HL-60 (cell line): ENCODE measurements around the gene AGAP3.

Experiments
- DNase-seq, 2 experiments: peaks; one replicate each; pipeline ENCODE4 v3.0.0-alpha.2; 2010 to 2020; ENCODE audit warnings: low read depth in 1 of 2, low spot score in 1 of 2
- H3K27ac ChIP-seq: fragments of 250-450 bp; sonication (Bioruptor Pico); replicated peaks from 2 replicates; pipeline ENCODE4 v1.5.1; 2020; ENCODE audit warnings: mild to moderate bottlenecking, moderate library complexity
- H3K27me3 ChIP-seq: fragments of 250-450 bp; sonication (Bioruptor Pico); 2 replicates; pipeline ENCODE4 v1.5.1; 2021; ENCODE audit warnings: mild to moderate bottlenecking, moderate library complexity; ENCODE audit not compliant: insufficient read depth, poor library complexity, severe bottlenecking
- H3K4me3 ChIP-seq: replicated peaks from 2 replicates; pipeline ENCODE4 v1.5.1; 2011; ENCODE audit warnings: mild to moderate bottlenecking, control low read depth, low read length; ENCODE audit not compliant: insufficient read depth
- CTCF ChIP-seq: IDR thresholded peaks from one replicate; pipeline ENCODE4 v1.5.1; 2011; ENCODE audit warnings: low read length, control low read depth, inconsistent platforms; ENCODE audit not compliant: insufficient read depth
- GABPA ChIP-seq: IDR thresholded peaks from 2 replicates; pipeline ENCODE4 v1.6.1; 2012; ENCODE audit warnings: low read depth
- POLR2AphosphoS5 ChIP-seq: IDR thresholded peaks from 2 replicates; pipeline ENCODE4 v1.6.1; 2012; ENCODE audit warnings: low read depth
- SPI1 ChIP-seq: IDR thresholded peaks from 2 replicates; pipeline ENCODE4 v1.6.1; 2012; ENCODE audit warnings: low read depth, mild to moderate bottlenecking, borderline replicate concordance
- TF ChIP-seq, protein P1 (sequence below): IDR thresholded peaks from 2 replicates; pipeline ENCODE4 v1.6.1; 2012; ENCODE audit warnings: low read depth; ENCODE audit not compliant: insufficient replicate concordance

AGAP3 gene

GRCh38 chr7:151073990-151074389 is 12.3 kb upstream of the AGAP3 start:
- Histone ChIP-seq H3K27me3 (no peaks in the 10 kb centered on the region), H3K4me3 (no peak overlapping the region), H3K27ac (no peak overlapping the region)
- DNase-seq = no peak
- TF ChIP-seq GABPA (no peak), SPI1 (no peak), POLR2AphosphoS5 (no peak), CTCF (no peak)
- TF ChIP-seq, protein P1, sequence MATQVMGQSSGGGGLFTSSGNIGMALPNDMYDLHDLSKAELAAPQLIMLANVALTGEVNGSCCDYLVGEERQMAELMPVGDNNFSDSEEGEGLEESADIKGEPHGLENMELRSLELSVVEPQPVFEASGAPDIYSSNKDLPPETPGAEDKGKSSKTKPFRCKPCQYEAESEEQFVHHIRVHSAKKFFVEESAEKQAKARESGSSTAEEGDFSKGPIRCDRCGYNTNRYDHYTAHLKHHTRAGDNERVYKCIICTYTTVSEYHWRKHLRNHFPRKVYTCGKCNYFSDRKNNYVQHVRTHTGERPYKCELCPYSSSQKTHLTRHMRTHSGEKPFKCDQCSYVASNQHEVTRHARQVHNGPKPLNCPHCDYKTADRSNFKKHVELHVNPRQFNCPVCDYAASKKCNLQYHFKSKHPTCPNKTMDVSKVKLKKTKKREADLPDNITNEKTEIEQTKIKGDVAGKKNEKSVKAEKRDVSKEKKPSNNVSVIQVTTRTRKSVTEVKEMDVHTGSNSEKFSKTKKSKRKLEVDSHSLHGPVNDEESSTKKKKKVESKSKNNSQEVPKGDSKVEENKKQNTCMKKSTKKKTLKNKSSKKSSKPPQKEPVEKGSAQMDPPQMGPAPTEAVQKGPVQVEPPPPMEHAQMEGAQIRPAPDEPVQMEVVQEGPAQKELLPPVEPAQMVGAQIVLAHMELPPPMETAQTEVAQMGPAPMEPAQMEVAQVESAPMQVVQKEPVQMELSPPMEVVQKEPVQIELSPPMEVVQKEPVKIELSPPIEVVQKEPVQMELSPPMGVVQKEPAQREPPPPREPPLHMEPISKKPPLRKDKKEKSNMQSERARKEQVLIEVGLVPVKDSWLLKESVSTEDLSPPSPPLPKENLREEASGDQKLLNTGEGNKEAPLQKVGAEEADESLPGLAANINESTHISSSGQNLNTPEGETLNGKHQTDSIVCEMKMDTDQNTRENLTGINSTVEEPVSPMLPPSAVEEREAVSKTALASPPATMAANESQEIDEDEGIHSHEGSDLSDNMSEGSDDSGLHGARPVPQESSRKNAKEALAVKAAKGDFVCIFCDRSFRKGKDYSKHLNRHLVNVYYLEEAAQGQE = no peak

DNA sequence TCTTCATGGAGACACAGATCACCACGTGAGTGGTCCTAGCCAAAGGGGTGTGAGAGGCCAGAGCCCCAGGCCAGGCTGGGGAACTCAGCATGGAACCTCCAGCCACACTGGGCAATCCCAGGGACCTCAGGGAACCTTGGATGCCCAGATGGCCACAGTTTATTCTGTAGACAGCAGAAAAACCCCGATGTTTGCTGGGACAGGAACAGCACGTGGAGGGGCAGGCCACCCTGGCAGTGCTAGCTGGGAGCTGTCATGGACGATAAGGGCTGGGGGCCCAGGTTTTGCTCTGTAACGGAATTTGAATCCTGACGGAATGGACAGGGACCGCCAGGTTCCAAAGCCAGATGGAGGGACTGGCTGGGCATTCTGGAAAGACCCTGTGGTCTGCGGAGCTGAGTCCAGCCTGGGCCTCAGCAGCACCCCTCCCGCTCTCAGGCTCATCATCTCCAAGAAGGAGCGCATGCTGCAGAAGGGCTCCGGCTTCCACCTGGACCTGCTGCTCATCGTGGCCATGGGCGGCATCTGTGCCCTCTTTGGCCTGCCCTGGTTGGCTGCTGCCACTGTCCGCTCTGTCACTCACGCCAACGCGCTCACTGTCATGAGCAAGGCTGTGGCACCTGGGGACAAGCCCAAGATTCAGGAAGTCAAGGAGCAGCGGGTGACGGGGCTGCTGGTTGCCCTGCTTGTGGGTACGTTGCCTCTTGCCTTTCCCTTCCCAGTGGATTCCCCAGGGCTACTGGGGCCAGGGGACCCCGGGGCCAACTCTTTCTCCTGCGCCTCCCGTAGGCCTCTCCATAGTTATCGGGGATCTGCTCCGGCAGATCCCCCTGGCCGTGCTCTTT is 11.2 kb upstream of the AGAP3 start:
- no peak for DNase-seq
- H3K4me3 ChIP-seq = no peak overlapping the region

DNA sequence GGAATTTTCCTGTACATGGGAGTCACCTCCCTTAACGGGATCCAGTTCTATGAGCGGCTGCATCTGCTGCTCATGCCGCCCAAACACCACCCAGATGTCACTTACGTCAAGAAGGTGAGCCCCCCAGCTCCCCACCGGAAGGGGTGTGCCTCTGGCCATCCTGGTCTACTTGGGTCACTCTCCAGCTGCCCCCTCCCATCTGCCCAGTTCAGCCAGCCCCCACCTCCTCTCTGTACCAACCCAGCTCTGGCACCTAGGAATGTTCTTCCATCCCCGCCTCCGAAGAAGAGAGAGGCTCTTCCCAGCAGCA is 10.7 kb upstream of the AGAP3 start:
- no peak overlapping the region for H3K4me3 ChIP-seq
- DNase-seq = no peak
- no peak overlapping the region for H3K27ac ChIP-seq
- no peaks in the 10 kb centered on the region for H3K27me3 ChIP-seq
- no peak for TF ChIP-seq SPI1

More for the DNA sequence above, 11.2 kb upstream of the AGAP3 start:
- no peaks in the 10 kb centered on the region for H3K27me3 ChIP-seq
- TF ChIP-seq CTCF (no peak), SPI1 (no peak)
- no peak overlapping the region for H3K27ac ChIP-seq

DNA sequence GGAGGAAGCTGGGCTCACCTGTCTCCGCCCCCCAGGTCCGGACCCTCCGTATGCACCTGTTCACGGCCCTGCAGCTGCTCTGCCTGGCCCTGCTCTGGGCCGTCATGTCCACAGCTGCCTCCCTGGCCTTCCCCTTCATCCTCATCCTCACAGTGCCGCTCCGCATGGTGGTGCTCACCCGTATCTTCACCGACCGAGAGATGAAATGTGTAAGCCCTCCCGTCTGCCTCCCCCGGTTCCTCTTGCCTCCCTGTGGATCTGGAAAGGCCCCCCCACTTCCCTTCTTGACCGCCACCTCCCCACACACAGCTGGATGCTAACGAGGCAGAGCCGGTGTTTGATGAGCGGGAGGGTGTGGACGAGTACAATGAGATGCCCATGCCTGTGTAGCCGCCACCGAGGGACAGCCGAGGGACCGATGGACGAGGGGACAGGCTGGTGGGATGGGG is 10.3 kb upstream of the AGAP3 start:
- DNase-seq = no peak
- Histone ChIP-seq H3K4me3 (no peak overlapping the region), H3K27me3 (no peaks in the 10 kb centered on the region), H3K27ac (no peak overlapping the region)
- TF ChIP-seq POLR2AphosphoS5 = 0 out of 2 replicates have a peak, but pooled peaks have one; percentile 31
- TF ChIP-seq CTCF = no peak

GRCh38 chr7:151076863-151077704 is 9.2 kb upstream of the AGAP3 start:
- peak in 1 of 2 experiments; percentile 33 for DNase-seq
- TF ChIP-seq SPI1 = no peak
- TF ChIP-seq GABPA = no peak
- no peak for TF ChIP-seq CTCF
- TF ChIP-seq, protein P1 = no peak
- no peak for TF ChIP-seq POLR2AphosphoS5
- no peak overlapping the region for H3K27ac ChIP-seq
- no peaks in the 10 kb centered on the region for H3K27me3 ChIP-seq
- H3K4me3 ChIP-seq = no peak overlapping the region
